Esophagus squamous epithelium (tissue), 5 donors: ENCODE measurements around the gene GPR137C. TPM values are rescaled to one million over a fixed set of nuclear protein-coding genes. Genes with fewer than 3 reads are reported as not detected.

Experiments
- DNase-seq: peaks from one replicate; lab custom pipeline; 2025; lab: John Stamatoyannopoulos, UW
- H3K27ac ChIP-seq, 4 donors: fragments of 200-600 bp; sonication (generic); one replicate each; pipeline ENCODE4 v1.5.1; 2016 to 2019; ENCODE audit warnings: mild to moderate bottlenecking in 1 of 4
- H3K27me3 ChIP-seq, 4 donors: fragments of 200-600 bp; sonication (generic); 1 replicate in 3 of 4; 2 replicates in 1 of 4; pipeline versions ENCODE4 v1.5.1 to v1.6.0; 2017 to 2021; ENCODE audit warnings: antibody characterized with exemption in 1 of 4
- H3K36me3 ChIP-seq, 3 donors: fragments of 200-600 bp; sonication (generic); one replicate each; pipeline ENCODE4 v1.5.1; 2016 to 2019
- H3K4me1 ChIP-seq, 3 donors: fragments of 200-600 bp; sonication (generic); one replicate each; pipeline ENCODE4 v1.5.1; 2017 to 2019
- H3K4me3 ChIP-seq, 4 donors: fragments of 200-600 bp; sonication (generic); 1 replicate in 3 of 4; 2 replicates in 1 of 4; pipeline ENCODE4 v1.5.1; 2016 to 2019; ENCODE audit warnings: mild to moderate bottlenecking in 2 of 4, moderate library complexity in 1 of 4
- H3K9me3 ChIP-seq, 3 donors: fragments of 200-600 bp; sonication (generic); one replicate each; pipeline ENCODE4 v1.5.1; 2016 to 2019
- POLR2A ChIP-seq, 4 donors: fragments of 450-650 bp; IDR thresholded peaks; one replicate each; pipeline ENCODE4 v1.6.1; 2017; ENCODE audit warnings: antibody characterized with exemption in 4 of 4, mild to moderate bottlenecking in 4 of 4, moderate library complexity in 3 of 4
- WGBS, 2 donors: methylation state at CpG; one replicate each; pipeline ENCODE4 v1.1.5; 2018; 5-methylcytosine and 5-hydroxymethylcytosine counted together
- intact Hi-C: fragments of 100-400 bp; cut with DNase I; formaldehyde crosslinking; loops from one replicate; pipeline ENCODE4 v1.15.0; 2022
- total RNA-seq, 4 donors: library from RNA; depleted of rRNA; stranded (reverse); fragments of >200 nt; gene quantifications; one replicate each; pipeline ENCODE4 v1.1.0, GENCODE V29; 2016
- TF ChIP-seq, protein P1 (sequence below), 6 experiments: fragments of 450-650 bp in 4 of 6; fragments of 200-600 bp in 2 of 6; sonication (generic) in 2 of 6; IDR thresholded peaks; one replicate each; pipeline ENCODE4 v1.5.1; 2016 to 2019; ENCODE audit warnings: antibody characterized with exemption in 6 of 6, mild to moderate bottlenecking in 4 of 6, moderate library complexity in 4 of 6
- donor health status: DM: yes; HTN: yes; CAD: no.

GPR137C gene
- total RNA-seq, 4 donors from 2014 or later: 0.21 to 0.95 (median 0.35) TPM

DNA sequence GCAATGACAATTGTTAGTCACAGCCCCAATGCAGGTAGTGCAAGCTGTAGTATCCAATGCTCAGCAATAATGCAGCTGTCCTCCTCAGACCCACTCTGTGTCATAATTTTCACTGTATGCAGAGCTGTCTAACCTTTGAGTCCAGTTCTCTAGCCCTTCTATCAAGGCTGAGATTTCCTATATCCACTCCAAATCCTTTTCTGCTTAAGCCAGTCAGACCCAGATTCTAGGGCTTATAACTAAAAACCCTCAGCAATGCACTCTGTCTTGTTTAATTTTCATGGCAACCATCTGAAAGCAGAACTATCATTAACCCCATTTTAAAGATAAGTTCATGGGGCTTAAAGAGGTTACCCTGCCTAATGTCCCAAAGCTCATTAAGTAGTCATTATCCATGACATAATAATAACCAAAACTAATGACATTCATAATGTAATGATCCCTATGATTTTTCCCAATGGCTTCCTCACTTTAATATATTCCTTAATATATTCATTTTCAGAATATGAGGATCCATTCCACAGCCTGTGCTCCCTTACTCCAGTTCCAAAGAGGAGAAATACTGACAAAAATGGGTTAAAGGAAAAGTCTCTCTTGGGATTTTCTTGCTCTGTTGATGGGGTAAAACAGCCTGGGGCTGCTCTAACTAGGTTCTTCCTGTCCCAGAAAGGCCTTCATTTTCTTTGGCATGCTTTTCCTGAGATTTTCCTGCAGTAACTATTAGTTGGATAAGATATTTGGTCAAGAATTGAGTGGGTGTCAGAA lies 29.9 kb upstream of the GPR137C start:
- no peak for TF ChIP-seq POLR2A (IDR thresholded peaks at IDR 0.05)
- TF ChIP-seq, protein P1, sequence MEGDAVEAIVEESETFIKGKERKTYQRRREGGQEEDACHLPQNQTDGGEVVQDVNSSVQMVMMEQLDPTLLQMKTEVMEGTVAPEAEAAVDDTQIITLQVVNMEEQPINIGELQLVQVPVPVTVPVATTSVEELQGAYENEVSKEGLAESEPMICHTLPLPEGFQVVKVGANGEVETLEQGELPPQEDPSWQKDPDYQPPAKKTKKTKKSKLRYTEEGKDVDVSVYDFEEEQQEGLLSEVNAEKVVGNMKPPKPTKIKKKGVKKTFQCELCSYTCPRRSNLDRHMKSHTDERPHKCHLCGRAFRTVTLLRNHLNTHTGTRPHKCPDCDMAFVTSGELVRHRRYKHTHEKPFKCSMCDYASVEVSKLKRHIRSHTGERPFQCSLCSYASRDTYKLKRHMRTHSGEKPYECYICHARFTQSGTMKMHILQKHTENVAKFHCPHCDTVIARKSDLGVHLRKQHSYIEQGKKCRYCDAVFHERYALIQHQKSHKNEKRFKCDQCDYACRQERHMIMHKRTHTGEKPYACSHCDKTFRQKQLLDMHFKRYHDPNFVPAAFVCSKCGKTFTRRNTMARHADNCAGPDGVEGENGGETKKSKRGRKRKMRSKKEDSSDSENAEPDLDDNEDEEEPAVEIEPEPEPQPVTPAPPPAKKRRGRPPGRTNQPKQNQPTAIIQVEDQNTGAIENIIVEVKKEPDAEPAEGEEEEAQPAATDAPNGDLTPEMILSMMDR (IDR thresholded peaks at IDR 0.05): no peak
- Histone ChIP-seq H3K36me3 (peaks cover 0 to 12% (median 0%) of the 10 kb centered on the region in 3 donors), H3K4me3 (no peak overlapping the region), H3K27me3 (no peaks in the 10 kb centered on the region), H3K27ac (no peak overlapping the region), H3K9me3 (no peaks in the 10 kb centered on the region), H3K4me1 (no peaks in the 10 kb centered on the region)
- DNase-seq: no peak
- intact Hi-C loops: no loop called here

DNA sequence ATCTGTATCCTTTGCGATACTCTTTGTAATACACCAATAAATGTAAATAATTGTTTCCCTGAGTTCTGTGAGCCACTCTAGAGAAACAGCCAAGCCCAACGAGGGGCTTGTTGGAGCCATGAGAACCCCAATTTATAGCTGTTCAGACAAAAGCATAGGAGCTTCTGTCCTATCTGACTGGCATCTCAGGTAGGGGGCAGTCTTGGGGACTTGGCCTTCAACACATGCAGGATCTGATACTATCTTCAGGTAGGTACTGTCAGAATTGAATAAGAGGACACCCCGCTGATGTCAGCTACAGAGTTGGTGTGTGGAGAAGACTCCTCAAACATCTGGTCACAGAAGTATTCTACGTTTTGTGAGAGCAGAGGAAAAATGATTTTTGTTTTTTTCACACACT lies 25.6 kb upstream of the GPR137C start:
- 81 to 84% methylated on average over 3 to 4 of the region's 4 CpGs for WGBS, 2 donors
- peaks cover 0 to 12% (median 0%) of the 10 kb centered on the region in 3 donors for H3K36me3 ChIP-seq

DNA sequence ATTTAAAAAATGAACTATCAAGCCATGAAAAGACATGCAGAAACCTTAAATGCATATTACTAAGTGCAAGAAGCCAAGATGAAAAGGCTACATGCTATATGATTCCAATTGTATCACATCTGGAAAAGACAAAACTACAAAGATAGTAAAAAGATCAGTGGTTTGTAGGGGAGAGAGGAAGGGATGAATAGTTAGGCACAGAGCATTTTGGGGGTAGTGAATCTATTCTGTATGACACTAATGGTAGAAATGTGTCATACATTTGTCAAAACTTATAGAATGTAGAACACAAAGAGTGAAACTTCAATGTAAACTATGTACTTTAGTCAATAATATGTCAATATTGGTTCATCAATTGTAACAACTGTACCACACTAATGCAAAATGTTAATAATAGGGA lies 21.2 kb upstream of the GPR137C start:
- intact Hi-C loops: no loop called here
- no peak overlapping the region for H3K4me3 ChIP-seq

More for the DNA sequence above, 25.6 kb upstream of the GPR137C start:
- Histone ChIP-seq H3K27ac (no peak overlapping the region), H3K4me1 (no peaks in the 10 kb centered on the region), H3K4me3 (no peak overlapping the region), H3K27me3 (no peaks in the 10 kb centered on the region), H3K9me3 (no peaks in the 10 kb centered on the region)
- no peak for DNase-seq
- intact Hi-C loops: no loop called here
- TF ChIP-seq, protein P1 (IDR thresholded peaks at IDR 0.05): no peak
- TF ChIP-seq POLR2A (IDR thresholded peaks at IDR 0.05): no peak

DNA sequence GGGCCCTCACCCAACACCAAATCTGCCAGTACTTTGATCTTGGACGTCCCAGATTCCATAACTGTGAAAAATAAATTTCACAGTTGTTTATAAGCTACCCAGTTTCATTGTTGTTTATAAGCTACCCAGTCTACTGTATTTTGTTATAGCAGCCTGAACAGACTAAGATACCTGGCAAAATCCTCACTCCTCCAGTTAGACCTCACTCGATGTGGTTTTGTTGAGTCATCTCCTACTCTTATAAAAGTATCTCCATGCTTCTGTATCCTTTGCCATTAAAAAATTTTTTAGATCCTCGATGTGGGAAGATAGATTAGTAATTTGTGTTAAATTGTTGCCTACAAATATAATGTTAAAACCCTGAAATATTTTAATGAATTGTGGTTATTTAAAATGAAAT lies 16.4 kb upstream of the GPR137C start:
- no peak for TF ChIP-seq POLR2A (IDR thresholded peaks at IDR 0.05)
- TF ChIP-seq, protein P1 (IDR thresholded peaks at IDR 0.05): no peak
- H3K36me3 ChIP-seq: peaks cover 0 to 65% (median 0%) of the 10 kb centered on the region in 3 donors
- 86 to 96% methylated on average over 3 of the region's 3 CpGs for WGBS, 2 donors
- H3K27me3 ChIP-seq: no peaks in the 10 kb centered on the region
- no peak overlapping the region for H3K4me3 ChIP-seq
- DNase-seq: no peak
- H3K9me3 ChIP-seq: no peaks in the 10 kb centered on the region
- H3K27ac ChIP-seq: no peak overlapping the region
- intact Hi-C loops: no loop called here
- H3K4me1 ChIP-seq: no peaks in the 10 kb centered on the region

More for the DNA sequence above, 21.2 kb upstream of the GPR137C start:
- DNase-seq: no peak
- Histone ChIP-seq H3K9me3 (no peaks in the 10 kb centered on the region), H3K27me3 (no peaks in the 10 kb centered on the region), H3K36me3 (peaks cover 0 to 51% (median 0%) of the 10 kb centered on the region in 3 donors), H3K27ac (no peak overlapping the region), H3K4me1 (no peaks in the 10 kb centered on the region)
- no peak for TF ChIP-seq POLR2A (IDR thresholded peaks at IDR 0.05)
- TF ChIP-seq, protein P1 (IDR thresholded peaks at IDR 0.05): no peak

DNA sequence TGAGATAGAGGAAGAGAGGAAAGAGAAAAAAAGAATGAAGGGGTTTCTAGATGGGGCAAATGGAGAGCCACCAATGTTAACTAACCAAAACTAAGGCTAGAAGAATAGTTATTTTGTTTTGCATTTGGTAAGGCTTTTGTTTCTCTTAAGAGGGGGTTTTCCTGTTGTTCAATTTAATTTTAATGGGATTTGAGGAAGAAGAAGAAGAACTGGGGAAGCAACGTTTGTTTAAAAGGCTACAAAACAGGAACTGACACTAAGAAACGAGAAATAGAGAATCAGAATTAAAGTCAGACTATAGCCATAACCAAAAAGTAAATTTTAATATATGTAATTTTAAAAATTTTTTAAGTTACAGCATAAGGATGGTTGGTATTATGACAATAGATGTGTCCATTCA lies 14.0 kb upstream of the GPR137C start:
- no peaks in the 10 kb centered on the region for H3K27me3 ChIP-seq
- WGBS, 2 donors: 63 to 67% methylated on average over 2 of the region's 2 CpGs
- H3K9me3 ChIP-seq: no peaks in the 10 kb centered on the region
- H3K4me1 ChIP-seq: no peaks in the 10 kb centered on the region
- no peak overlapping the region for H3K27ac ChIP-seq
- TF ChIP-seq POLR2A (IDR thresholded peaks at IDR 0.05): no peak
- TF ChIP-seq, protein P1 (IDR thresholded peaks at IDR 0.05): no peak
- intact Hi-C loops: no loop called here
- H3K36me3 ChIP-seq: peaks cover 0 to 59% (median 0%) of the 10 kb centered on the region in 3 donors
- no peak overlapping the region for H3K4me3 ChIP-seq
- no peak for DNase-seq
